ENCODE data around the gene AUP1. TPM values are rescaled to one million over a fixed set of nuclear protein-coding genes. Genes with fewer than 3 reads are reported as not detected.
A peak's percentile ranks its signal among the peaks of the same experiment; 100 is the strongest.

AUP1 gene
- total RNA-seq, 1 experiment from 2014 or later = 91.5 TPM

DNA sequence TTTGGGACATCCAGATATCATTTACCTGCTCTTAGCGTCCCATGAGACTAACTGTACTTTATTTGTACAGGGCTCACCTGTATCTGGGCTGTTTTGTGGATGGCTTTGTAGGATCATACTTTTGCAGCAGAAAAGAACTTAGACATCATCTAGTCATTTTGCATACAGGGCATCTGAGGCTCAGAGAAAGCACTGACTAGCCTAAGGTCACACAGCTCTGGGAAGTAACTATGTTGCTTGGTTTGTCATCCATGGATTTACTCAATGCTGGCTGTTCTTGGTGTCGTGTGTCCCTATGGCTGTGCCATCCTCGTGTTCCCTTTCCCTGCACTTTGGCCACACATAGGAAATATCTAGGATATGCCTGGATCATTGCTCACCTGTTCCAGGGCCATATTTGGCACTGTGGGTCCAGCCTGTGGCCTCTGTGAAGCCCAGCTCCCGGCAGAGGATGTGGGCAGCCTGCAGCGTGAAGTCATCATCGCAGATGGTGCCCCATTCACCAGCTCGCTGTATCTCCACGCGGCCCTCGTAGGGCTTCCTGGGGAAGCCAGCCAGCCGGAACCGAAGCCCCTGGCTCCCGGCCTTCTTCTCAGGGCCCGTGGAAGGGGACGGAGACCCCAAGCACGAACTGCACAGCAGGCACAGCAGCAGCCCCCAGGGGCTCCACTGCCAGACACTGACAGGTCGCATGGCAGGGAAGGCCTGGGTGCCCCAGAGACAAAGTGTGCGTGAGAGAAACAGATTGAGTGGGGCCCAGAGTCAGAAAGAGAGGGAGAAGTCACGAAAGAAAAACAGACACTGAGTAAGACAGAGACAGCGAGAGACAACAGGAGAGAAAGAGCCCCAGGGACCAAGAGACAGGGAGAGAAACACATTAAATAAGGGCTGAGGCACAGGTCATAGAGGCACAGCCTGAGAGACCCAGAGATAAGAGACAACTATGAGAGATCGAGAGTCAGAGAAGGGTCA lies 22.7 kb upstream of the AUP1 start:
- peak overlapping the region; percentile 63 for H3K4me2 ChIP-seq (ENCODE audit: insufficient read depth, insufficient read length, low read length)
- WGBS (ENCODE audit: extremely low coverage, insufficient read length, low lambda C conversion rate) = no CpG with 5 or more reads among the region's 21 CpGs
- H3K18ac ChIP-seq (ENCODE audit: insufficient read length, low read depth, low read length) = no peak overlapping the region
- 0 out of 2 replicates have a peak, but pooled peaks cover 2% of the 10 kb centered on the region for H3K79me2 ChIP-seq (ENCODE audit: insufficient read depth, low read length)
- H2BK120ac ChIP-seq (ENCODE audit: low read depth, low read length, poor library complexity, severe bottlenecking) = no peak overlapping the region
- Mint-ChIP-seq H3K27me3 (ENCODE audit: low read depth) (peaks cover 68% of the 10 kb centered on the region), H3K4me1 (peaks cover 31% of the 10 kb centered on the region in 2 experiments), H3K4me3 (peak overlapping the region; percentile 92 to 93; a peak in 4 of 5 replicates), H3K9me3 (no peaks in the 10 kb centered on the region), H3K36me3 (ENCODE audit: insufficient read depth in 1 of 3, low read depth in 3 of 3) (peaks cover 0 to 19% (median 14%) of the 10 kb centered on the region in 3 experiments; a peak in 6 of 7 replicates), H3K27ac (no peak overlapping the region; a peak in 1 of 7 replicates)
- TF ChIP-seq, protein P1, sequence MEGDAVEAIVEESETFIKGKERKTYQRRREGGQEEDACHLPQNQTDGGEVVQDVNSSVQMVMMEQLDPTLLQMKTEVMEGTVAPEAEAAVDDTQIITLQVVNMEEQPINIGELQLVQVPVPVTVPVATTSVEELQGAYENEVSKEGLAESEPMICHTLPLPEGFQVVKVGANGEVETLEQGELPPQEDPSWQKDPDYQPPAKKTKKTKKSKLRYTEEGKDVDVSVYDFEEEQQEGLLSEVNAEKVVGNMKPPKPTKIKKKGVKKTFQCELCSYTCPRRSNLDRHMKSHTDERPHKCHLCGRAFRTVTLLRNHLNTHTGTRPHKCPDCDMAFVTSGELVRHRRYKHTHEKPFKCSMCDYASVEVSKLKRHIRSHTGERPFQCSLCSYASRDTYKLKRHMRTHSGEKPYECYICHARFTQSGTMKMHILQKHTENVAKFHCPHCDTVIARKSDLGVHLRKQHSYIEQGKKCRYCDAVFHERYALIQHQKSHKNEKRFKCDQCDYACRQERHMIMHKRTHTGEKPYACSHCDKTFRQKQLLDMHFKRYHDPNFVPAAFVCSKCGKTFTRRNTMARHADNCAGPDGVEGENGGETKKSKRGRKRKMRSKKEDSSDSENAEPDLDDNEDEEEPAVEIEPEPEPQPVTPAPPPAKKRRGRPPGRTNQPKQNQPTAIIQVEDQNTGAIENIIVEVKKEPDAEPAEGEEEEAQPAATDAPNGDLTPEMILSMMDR (conservative IDR thresholded peaks at IDR 0.05) = no peak
- H2BK20ac ChIP-seq (ENCODE audit: low read depth, low read length, poor library complexity, severe bottlenecking) = no peak overlapping the region
- no peaks in the 10 kb centered on the region for H4K20me1 ChIP-seq (ENCODE audit: control insufficient read depth, insufficient read depth, insufficient read length)
- no peak overlapping the region for H2BK5ac ChIP-seq (ENCODE audit: insufficient read length, low read length)
- H3K14ac ChIP-seq (ENCODE audit: insufficient read depth, low read length) = no peak overlapping the region
- no peak overlapping the region for H2BK12ac ChIP-seq (ENCODE audit: insufficient read length, low read depth, low read length)
- H3K23ac ChIP-seq (ENCODE audit: insufficient read length, low read depth, low read length) = no peak overlapping the region
- no peaks in the 10 kb centered on the region for H3K9me3 ChIP-seq (ENCODE audit: control insufficient read depth, low read depth, low read length)
- DNase-seq = no peak
- no peak overlapping the region for H2AFZ ChIP-seq (ENCODE audit: low read length)
- 0 out of 2 replicates have a peak, but pooled peaks cover 2% of the 10 kb centered on the region for H3K4me1 ChIP-seq (ENCODE audit: insufficient read depth, low read length)
- no peaks in the 10 kb centered on the region; the same call in 1 of the 2 replicates for H3K27me3 ChIP-seq (ENCODE audit: insufficient read depth, low read length)
- H4K5ac ChIP-seq (ENCODE audit: insufficient read length, low read depth, low read length) = no peak overlapping the region
- no peak overlapping the region for H4K91ac ChIP-seq (ENCODE audit: insufficient read length, low read depth, low read length)
- H2BK15ac ChIP-seq (ENCODE audit: low read depth, low read length) = no peak overlapping the region
- no peak overlapping the region for H3K9ac ChIP-seq (ENCODE audit: extremely low read depth, insufficient read length, low read length)
- no peak overlapping the region for H2AK5ac ChIP-seq (ENCODE audit: insufficient read length, low read length)
- H3K79me1 ChIP-seq (ENCODE audit: insufficient read depth, low read depth, low read length, poor library complexity, severe bottlenecking) = no peaks in the 10 kb centered on the region
- no peak overlapping the region for H3K27ac ChIP-seq (ENCODE audit: insufficient read length, low read depth, low read length)
- no peak overlapping the region for H3K4ac ChIP-seq (ENCODE audit: low read depth, low read length)
- H3K56ac ChIP-seq (ENCODE audit: insufficient read length, low read depth, low read length) = no peak overlapping the region
- peaks cover 23% of the 10 kb centered on the region for H3K23me2 ChIP-seq (ENCODE audit: insufficient read length, low read depth, low read length, poor library complexity, severe bottlenecking)
- H3T11ph ChIP-seq (ENCODE audit: low read length) = no peak overlapping the region
- no peak overlapping the region for H4K8ac ChIP-seq (replicated peaks; ENCODE audit: insufficient read length, low read depth, low read length)

Data from H9 (cell line).